Smooth muscle cell of the coronary artery (primary cell): ENCODE results near the gene CLTA. TPM values are rescaled to one million over a fixed set of nuclear protein-coding genes. Genes with fewer than 3 reads are reported as not detected.

Experiments used
- total RNA-seq: library from RNA; depleted of rRNA; stranded (reverse); fragments of >200 nt; gene quantifications from 2 replicates; pipeline ENCODE4 v1.2.3, GENCODE V29; 2014; ENCODE audit warnings: low replicate concordance

CLTA gene, protein sequence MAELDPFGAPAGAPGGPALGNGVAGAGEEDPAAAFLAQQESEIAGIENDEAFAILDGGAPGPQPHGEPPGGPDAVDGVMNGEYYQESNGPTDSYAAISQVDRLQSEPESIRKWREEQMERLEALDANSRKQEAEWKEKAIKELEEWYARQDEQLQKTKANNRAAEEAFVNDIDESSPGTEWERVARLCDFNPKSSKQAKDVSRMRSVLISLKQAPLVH
- 185 and 417 TPM in 2 replicates for total RNA-seq

DNA sequence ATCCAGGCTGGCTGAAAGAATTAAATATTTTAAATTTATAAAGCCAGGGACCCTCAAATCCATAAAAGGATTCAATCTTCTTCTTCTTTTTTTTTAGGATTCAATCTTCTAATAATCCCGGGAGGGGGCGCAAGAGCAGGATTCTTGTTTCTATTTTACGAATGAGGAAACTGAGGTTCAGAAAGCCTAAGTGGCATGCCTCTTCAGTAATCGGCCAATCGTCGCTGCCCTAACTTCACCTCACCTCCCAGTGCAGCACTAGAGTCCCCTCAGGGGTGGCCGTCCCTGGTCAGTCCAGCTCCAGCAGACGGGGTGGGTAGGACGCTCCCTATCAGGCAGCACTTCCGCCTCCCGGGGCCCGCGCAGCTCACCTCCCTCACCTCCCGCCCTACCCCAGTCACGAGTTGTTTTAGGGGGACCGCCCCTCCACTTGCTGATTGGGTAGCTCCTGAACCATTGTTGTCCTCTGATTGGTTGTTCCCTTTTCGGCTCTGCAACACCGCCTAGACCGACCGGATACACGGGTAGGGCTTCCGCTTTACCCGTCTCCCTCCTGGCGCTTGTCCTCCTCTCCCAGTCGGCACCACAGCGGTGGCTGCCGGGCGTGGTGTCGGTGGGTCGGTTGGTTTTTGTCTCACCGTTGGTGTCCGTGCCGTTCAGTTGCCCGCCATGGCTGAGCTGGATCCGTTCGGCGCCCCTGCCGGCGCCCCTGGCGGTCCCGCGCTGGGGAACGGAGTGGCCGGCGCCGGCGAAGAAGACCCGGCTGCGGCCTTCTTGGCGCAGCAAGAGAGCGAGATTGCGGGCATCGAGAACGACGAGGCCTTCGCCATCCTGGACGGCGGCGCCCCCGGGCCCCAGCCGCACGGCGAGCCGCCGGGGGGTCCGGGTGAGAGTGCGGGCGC, at the start of gene CLTA:
CLTA (plus strand) TSS at position 534 of the 902 bp plus-strand sequence; CDS start at position 670, 136 bp downstream.

DNA sequence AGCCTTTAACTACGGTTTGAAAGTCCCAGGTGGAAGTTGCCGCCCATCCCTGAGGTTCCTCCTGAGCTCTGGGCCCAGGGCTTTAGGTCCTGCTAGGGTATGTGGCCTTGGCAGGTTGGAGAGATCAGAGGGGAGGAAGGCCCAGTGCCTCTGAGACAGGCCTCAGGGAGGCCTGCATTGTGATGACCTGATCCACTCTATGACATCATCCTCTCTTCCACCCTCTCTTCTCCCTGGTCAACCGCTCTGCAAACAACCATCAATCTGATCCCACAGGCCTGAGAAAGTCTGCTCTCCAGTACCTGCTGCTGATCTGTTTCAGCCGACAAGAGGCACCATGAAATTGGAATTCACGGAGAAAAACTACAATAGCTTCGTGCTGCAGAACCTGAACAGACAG, 21.6 kb upstream of the CLTA start, which contains the start of gene CCIN:
CCIN (plus strand) TSS at position 223 of the 400 bp plus-strand sequence; CDS start at position 338, 115 bp downstream.

DNA sequence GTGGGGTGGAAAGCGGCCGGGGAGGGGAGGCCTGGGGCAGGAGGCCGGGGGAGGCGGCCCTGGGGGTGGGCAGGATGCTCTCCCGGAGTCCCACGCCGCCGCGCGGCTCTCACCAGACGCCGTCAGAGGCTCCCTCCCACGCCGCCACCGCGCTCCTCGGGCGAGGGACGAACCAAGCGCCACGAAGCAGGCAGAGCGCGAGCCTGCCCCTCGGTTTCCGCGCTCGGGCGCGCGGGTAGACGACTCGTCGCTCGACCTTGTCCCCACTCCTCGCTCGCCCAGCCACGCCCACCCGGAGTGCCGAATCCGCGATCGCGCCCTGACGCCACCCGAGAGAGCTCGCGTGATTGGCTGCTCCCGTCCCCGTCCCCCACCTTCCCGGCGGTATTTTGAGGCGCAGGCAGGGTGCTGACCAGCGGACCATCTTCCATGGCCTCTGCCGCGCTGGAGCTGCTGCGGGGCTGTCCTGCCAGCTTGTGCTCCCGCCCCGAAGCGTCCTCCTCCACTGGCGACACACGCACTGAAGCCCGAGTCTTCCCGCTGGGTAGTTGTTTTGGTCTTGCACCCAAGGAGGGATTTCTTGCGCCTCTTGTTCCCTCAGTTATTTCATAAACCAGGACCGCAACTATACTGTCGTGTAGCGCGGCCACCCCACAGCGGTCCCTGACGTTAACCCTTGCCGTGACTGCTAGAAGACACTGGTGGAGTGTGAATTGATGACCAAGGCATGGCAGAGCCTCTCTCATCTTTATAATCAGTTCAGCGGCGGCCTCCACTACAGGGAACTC, 67.7 kb downstream of the CLTA start, which contains the start of gene GNE:
GNE (minus strand) TSS at position 241 of the 788 bp plus-strand sequence. CDS start 9,093 bp downstream, outside the sequence.

Other genes starting within 250 kb of the CLTA start
- 0.08 TPM in 1 of 2 replicates, not detected in the other for gene OR2S2, start 232.8 kb upstream of the CLTA start, total RNA-seq
- gene RECK, start 154.0 kb upstream of the CLTA start, total RNA-seq = 39.6 and 44.8 TPM in 2 replicates
- 36.0 and 105 TPM in 2 replicates for gene GLIPR2, start 54.2 kb upstream of the CLTA start, total RNA-seq
- gene CCIN, start 21.5 kb upstream of the CLTA start, total RNA-seq = 2.2 and 5.2 TPM in 2 replicates
- gene GNE, start 67.5 kb downstream of the CLTA start, total RNA-seq = 18.1 and 25.9 TPM in 2 replicates
- gene RNF38, start 209.3 kb downstream of the CLTA start, total RNA-seq = 5.1 and 7.3 TPM in 2 replicates